WI38 (cell line): Measurements from ENCODE around the gene ADAD2.

Experiments
- H3K4me3 ChIP-seq: 2 replicates; pipeline ENCODE4 v1.5.1; 2011; ENCODE audit warnings: low read depth, mild to moderate bottlenecking, control low read depth, low read length
- CTCF ChIP-seq: IDR thresholded peaks from 2 replicates; pipeline ENCODE4 v1.5.1; 2012; ENCODE audit warnings: low read depth, mild to moderate bottlenecking, control low read depth, low read length

Gene ADAD2

GRCh38 chr16:84176192-84177053, 14.5 kb upstream of the ADAD2 start:
- no peak for TF ChIP-seq CTCF
- H3K4me3 ChIP-seq: no peak overlapping the region

DNA sequence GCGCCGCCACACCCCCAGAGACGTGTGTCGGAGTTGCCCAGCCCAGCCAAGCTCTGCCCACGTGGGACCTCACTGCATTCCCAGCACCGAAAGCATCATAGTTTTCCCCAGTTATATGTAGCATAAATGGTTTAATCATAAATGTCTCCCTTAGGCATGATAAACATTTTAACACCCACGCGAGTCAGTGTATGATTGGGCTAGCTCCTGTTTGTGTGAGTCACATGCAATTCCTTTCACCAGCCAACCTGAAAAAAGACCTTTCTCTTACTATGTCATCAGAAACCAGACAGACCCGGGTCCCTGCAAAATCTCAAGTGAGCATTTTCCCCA, 13.2 kb upstream of the ADAD2 start:
- no peak for TF ChIP-seq CTCF
- H3K4me3 ChIP-seq: no peak overlapping the region

- TF ChIP-seq CTCF: no peak
- H3K4me3 ChIP-seq: no peak overlapping the region
Measured at GRCh38 chr16:84178146-84178765, 12.7 kb upstream of the ADAD2 start.

GRCh38 chr16:84178892-84179611, 11.9 kb upstream of the ADAD2 start:
- H3K4me3 ChIP-seq: no peak overlapping the region
- no peak for TF ChIP-seq CTCF

DNA sequence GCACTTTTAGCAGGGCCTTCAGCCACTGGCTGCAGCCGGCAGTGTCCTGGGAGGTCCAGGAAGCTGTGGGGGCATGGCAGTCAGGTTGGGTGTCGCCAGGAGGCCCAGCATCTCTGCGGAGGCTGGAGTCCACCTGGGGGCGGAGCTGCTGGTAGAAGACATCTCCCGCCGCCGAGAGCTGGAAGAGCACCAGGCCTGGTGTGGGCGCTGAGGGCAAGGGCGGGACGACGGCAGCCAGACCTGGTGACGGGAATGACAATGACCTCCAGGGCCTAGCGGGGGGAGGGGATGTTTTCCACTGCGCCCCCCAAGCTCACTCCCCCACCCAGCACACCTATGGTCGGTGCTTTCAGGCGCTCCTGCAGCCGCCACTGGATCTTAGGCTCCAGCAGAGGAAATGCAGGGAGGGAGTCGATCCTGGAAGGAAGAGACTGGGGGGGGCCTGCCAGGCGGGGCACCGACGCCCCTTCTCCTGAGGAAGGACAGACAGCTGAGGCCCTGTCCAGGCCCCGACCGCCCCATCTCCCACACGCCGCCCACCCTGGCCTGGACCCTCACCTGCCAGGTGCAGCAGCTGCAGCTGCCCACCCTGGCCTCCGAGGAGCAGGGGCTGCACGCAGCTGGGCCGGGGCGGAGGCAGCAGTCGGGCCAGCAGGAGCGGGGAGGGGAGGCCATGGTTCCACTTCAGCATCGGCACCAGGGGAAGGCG, 11.2 kb upstream of the ADAD2 start:
- no peak overlapping the region for H3K4me3 ChIP-seq
- TF ChIP-seq CTCF: no peak

- no peak for TF ChIP-seq CTCF
- H3K4me3 ChIP-seq: no peak overlapping the region
Measured at GRCh38 chr16:84180519-84181140, 10.3 kb upstream of the ADAD2 start.
